GM18520 (cell line): ENCODE results near the gene ALPP.
"Not testable (repeated sequence)": the region's sequence is repeated elsewhere in the genome, so short reads cannot be mapped to it uniquely, and the experiment has no call there.

Experiments
- ATAC-seq: cut with Tn5 transposase; IDR thresholded peaks from one replicate; pipeline ENCODE4 v1.9.1; 2021; ENCODE audit not compliant: unreplicated experiment

Gene ALPP

DNA sequence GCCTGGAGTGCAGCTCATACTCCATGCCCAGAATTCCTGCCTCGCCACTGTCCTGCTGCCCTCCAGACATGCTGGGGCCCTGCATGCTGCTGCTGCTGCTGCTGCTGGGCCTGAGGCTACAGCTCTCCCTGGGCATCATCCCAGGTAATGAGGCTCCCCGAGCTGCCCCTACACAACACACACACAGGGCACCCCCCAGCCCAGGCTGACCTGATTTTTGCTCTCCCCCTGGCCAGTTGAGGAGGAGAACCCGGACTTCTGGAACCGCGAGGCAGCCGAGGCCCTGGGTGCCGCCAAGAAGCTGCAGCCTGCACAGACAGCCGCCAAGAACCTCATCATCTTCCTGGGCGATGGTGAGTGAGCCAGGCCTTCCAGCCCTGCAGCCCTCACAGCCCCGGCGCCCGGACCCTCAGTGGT is at the start of gene ALPP:
TSS of gene ALPP (plus strand) at position 17 of the 417 bp plus-strand sequence. CDS start at position 69, 52 bp downstream.
- ATAC-seq = not testable (repeated sequence)

DNA sequence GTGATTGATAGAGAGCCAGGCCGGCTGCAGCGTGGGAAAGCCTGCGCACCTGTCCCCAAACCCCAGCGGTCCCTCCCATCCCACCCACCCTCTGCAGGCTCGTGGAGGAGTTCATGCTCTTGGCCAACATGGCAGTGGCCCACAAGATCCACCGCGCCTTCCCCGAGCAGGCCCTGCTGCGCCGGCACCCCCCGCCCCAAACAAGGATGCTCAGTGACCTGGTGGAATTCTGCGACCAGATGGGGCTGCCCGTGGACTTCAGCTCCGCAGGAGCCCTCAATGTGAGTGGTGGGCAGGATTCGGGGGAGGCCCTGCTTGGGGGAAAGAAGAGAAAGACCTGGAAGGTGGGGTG is 48.9 kb upstream of the ALPP start:
- no peak for ATAC-seq

DNA sequence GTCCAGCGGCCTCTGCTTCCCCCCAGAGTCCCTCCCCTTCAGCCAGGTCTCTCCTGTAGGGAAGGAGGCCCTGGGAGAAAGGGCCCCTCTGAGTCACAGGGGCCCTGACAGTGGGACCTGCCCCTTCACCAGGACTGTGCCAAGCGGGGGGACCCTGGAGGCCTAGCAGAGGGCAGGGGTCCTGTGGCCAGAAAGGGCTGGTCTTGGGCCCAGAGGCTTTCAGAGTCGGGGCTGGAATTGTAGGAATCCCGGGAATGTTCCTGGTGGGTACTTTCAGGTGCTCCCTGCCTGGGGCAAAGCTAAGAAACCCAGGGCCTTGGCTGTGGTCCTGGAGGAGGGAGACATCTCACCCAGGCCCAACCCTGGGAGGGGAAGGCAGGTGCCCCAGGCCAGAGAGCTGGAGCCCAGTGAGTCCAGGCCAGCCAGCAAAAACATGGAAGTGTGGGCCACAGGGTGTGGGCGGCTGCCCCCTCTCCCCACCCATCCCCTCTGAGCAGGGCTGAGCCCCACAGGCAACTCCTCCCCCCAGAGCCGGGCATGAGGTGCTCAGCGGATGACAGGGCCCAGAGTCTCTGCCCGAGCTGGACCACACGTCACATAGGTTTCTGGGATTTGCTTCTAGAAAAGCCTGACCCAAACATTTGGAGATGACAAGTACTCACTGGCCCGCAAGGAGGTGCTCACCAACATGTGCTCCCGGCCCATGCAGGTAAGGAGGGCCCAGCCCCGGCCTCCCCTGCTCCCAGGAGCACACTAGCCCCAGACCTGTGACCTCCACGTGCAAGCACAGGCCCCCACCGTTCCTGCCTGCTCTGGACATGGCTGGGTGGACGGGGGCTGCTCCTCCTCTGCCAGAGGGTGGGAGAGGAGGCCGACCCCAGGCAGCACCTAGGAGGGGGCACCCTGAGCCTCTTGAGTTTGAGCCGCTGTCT is 48.2 kb upstream of the ALPP start:
- ATAC-seq = no peak

DNA sequence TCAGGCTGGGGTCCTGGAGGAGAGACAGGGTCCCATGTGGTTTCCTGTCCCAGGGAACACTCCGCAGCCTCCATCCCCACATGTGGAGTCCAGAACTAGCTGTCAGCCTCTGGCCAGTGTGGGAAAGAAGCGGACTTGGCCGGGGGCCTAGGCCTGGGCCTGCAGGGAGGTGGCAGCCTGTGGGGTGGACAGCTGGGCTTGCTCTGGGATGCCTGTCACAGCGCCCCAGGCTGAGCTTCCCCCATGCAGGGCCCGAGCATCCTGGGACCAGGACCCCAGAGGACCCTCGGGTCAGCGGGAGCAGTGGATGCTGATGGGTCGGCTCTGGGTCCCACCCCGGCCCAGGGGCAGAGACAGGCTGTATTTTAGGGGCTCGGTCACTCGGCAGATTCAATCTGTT is 47.5 kb upstream of the ALPP start:
- not testable (repeated sequence) for ATAC-seq

DNA sequence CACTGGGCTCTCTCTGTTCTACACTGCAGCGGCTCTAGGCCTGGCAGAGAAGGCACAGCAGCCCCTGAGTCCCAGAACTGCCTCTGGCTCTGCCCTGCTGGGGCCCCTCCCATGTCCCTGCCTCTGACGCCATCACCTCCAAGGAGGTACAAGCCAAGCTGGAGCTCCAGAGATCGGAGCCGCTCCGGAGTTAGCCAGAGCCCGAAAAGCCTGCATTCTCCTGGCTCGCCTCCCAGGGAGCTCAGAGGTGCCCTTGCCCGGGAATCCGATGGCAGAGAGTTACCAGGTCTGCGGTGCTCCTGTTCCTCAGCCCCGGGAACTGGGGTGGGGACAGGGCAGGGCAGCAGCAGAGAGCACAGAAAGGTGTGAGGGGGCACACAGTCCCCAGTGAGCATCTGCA is 46.9 kb upstream of the ALPP start:
- not testable (repeated sequence) for ATAC-seq

DNA sequence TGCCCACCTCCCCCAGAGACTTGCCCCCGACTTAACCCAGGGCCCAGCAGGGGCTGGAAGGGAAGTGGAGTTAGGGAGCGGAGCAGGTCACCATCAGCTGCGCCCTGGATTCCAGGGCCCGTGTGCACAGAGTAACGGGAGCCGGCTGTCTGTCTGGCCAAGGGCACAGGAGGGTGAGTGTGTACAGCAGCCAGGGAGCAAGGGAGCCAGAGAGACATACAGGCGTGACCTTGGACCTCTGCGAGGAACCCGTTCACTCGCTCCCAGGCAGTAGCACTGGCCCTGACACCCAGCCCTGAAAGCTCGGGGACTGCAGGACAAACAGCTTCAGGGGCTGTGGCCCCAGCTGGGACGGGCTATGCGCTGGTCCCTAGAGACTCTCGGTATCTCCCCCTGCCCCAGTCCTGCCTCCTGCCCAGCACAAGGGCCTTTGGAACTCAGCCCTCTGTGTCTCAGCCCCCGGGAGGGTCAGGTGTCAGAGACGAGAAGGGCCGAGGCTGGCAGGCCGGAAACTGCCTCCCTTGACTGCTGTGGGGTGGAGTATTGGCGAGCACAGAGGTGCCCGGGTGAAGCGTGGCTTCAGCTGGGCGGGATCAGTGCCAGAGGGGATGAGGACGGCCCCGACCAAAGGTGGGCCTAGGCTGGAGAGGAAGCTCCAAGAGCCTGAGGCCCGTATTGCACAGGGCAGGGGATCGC is 46.2 kb upstream of the ALPP start:
- not testable (repeated sequence) for ATAC-seq

DNA sequence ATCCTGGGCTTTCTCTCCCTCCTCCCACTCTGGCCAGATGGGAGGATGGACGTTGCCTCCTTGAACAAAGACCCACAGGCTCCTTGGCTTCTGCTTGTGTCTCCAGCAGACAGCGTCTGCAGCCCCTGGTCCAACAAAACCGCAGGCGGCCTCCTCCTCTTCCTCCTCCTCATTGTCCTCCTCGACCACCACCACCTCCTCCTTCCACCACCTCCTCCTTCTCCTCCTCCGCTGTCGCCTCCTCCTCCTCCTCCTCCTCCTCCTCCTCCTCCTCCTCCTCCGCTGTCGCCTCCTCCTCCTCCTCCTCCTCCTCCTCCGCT is 45.7 kb upstream of the ALPP start:
- ATAC-seq = no peak

DNA sequence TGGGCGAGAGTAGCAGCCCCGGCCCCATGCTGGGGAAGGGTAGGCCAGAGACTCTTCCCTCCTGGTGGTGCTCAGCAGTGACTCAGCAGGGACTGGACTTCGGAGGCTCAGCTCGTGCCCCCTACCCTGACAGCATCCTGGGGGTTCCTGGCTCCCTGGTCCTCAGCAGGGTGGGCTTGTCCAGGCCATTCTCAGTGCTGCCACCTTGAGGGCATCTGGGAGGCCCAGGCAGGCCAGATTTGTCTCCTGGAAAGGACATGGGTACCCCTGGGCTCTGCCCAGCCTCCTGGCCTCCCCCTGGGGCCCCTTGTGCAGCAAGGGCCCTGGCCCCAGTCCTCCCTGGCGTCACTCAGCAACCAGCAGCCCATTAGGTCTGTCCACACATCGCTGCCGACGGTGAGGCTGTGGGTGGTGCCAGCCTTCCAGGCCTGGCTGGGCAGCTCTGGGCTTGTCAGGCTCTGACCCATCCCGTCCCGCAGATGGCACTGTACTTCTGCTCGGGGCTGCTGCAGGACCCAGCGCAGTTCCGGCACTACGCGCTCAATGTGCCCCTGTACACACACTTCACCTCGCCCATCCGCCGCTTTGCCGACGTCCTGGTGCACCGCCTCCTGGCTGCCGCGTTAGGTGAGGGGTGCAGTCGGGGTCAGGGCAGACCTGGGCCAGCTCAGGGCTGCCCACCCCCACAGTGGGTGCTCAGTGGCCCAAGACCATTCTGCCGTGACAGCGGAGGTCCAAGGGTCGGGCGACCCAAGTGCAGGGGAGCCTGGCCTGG is 45.0 kb upstream of the ALPP start:
- no peak for ATAC-seq

DNA sequence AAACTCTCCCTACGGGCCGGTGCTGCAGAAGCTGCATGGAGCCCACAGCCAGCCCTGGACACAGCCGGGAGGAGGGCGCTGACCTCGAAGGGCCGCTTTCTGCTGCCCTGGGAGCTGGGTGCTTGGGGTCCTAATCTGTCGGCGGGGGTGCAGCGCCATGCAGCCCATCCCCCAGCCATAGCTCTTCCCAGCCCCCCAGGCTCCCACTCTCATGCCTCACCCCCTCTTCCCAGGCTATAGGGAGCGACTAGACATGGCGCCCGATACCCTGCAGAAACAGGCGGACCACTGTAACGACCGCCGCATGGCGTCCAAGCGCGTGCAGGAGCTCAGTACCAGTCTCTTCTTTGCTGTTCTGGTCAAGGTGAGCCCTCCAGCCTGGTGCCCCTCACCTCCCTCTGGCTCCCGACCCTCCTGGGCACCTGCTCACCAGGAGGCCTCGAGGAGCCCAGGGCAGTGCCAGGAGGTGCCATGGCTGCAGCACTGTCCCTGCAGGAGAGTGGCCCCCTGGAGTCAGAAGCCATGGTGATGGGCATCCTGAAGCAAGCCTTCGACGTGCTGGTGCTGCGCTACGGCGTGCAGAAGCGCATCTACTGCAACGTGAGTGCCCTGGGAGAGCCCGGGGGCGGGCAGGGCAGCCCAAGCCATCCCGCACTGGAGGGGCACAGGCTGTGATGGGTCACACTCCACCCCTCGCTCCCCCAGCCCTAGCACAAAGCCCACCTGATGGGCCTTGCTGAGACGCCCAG is 44.2 kb upstream of the ALPP start:
- ATAC-seq = not testable (repeated sequence)

DNA sequence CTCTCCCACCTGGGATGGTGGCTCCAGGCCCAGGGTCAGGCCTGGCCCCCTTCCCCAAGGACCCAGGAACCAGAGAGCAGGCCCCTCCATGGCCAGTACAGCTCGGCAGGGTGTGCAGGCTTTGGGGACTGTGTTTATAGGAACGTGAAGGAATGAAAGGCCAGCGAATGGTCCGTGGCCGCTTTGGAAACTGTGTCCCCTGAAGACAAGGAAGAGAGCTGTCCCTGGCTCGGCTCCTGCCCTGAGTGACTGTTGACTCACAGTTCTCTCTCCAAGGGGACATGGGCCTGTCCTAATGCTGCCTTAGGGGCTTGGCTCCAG is 43.7 kb upstream of the ALPP start:
- ATAC-seq = not testable (repeated sequence)

DNA sequence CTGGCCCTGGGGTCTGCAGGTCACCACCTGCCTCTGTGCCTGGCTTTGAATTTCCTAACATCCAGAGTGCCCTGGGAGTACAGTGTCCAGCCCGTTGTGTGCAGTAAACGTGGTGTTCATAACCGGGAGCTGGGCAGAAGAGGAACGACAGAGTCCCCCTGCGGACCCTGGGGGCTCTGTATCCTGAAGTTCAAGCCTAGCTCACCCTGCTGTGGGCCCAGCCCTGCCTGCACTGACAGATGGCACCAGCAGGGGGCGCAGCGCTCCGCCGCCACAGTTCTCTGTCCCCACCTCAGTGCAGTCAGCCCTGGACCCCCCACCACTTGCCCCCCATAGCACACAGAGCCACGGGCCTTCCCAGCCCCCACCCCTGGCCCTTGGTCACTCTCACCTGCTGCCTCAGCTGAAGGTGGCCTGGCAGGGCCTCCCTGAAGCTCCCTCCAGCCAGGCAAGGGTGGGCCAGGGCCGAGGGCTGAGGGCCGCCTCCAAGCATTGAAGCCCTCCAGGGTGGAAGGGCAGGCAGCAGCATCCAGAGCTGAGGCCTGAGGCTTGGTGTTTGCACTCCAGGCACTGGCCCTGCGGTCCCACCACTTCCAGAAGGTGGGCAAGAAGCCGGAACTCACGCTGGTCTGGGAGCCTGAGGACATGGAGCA is 43.2 kb upstream of the ALPP start:
- ATAC-seq = not testable (repeated sequence)

DNA sequence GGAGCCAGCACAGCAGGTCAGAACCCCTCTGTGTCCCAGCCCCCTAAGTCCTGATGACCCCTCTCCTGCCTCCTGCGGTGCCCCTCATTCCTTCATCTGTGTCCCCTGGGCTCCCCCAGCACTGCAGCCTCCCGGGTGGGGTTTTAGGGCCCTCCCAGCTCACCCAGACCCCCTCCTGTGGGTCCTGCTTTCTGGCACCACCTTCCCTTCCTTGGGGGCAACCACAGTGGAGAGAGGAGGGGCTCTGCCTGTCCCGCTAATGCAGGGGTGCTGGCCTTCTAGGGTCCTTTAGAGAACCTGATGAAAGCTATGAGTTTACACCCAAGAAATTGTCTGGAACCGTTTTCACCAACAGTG is 42.7 kb upstream of the ALPP start:
- ATAC-seq = no peak

DNA sequence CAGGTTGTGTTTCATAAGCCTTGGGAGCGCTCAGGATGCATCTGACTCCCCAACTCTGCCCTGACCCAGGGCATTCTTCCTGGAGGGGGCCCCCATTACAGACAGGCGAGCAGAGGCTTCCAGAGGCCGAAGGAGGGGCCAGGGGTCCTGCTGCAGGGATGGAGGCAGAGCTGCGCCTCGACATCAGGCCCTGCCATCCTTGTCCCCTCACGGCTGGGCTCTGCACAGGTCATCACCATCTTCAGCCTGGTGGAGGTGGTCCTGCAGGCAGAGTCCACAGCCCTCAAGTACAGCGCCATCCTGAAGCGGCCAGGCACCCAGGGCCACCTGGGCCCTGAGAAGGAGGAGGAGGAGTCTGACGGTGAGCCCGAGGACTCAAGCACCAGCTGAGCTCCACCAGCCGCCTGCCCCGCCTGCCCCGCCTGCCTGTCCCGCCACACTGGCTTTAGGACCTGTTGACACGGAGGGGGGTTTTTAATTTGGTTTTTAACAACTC is 42.3 kb upstream of the ALPP start:
- ATAC-seq = no peak

DNA sequence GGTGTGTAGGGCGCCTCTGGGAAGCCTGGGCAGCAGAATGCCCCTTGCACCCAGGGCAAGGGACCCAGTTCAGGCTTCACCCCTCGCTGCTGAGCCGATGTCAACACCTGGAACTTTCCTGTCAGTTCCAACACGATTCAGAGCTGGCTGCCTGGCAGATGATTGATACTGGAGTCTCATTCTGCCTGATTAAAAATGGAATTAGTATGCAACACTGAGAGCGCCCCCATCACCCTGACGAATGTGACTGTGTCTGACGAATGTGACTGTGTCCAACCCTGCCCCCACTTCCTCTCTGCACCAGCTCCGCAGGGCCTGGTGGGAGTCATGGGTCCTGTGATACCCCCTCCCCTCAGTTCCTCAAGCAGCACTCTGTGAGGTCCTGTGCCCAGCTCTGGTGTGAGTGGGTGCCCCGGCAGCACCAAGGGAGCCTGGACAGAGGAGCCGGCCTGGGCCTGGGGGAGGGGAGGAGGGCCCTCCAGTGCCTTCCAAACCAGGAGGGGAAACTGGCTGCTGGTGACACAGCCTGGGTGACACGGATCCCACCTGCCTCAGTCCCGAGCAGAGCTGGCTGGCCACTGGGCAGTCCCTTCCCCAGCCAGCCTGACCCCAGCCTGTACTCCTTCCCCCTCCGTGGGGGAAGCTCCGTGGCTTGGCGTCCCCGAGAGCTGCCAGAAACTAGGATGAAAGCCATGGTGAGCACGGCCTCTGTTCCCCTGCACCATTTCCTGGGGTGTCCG is 41.4 kb upstream of the ALPP start:
- ATAC-seq = no peak

DNA sequence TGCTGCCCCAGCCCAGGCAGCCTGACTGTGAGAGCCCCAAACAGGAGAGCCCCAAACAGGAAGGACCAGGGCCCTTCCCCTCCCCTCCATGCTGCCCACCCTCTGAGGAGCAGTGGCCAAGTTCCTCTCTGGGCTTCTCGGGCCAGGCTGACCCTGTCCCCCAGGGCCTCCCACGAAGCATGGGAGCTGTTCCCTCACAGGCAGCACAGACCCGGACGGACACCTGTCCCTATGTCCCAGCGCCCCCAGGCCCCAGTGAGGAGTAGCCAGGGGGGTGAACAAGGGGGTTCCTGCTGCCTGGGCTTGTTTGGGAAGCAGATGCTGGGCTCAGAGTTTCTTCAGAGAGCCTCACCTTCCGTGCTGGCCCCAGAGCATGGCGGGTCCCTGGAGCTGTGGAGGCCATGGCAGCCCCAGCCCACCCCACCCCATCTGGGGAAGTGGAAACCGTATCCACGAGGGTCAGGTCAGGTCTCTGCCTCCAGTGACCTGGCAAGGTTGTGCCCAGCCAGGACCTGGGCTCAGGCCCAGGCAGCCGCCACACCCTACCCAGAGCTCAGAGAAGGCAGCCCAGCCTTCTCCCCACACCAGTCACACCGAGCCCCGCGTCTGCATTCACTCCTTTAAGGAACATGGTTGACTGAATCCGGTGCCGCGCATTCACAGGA is 40.3 kb upstream of the ALPP start:
- not testable (repeated sequence) for ATAC-seq

DNA sequence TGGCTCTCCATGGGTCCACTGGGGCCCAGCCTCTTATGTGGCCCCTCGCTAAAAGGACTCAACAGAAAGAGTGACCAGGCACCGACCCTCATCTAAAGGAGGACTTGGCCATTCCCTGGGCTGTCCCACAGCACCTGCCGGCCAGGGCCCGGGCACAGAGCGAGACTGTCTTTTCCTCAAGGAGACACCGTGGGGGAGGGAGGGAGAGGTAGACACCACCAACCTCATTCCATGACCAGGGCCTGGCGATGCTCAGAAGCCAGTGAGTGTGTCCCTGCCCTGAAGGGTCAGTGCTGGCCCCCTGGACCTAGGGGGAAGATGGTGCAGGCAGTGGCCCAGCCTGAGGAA is 39.8 kb upstream of the ALPP start:
- ATAC-seq = no peak

DNA sequence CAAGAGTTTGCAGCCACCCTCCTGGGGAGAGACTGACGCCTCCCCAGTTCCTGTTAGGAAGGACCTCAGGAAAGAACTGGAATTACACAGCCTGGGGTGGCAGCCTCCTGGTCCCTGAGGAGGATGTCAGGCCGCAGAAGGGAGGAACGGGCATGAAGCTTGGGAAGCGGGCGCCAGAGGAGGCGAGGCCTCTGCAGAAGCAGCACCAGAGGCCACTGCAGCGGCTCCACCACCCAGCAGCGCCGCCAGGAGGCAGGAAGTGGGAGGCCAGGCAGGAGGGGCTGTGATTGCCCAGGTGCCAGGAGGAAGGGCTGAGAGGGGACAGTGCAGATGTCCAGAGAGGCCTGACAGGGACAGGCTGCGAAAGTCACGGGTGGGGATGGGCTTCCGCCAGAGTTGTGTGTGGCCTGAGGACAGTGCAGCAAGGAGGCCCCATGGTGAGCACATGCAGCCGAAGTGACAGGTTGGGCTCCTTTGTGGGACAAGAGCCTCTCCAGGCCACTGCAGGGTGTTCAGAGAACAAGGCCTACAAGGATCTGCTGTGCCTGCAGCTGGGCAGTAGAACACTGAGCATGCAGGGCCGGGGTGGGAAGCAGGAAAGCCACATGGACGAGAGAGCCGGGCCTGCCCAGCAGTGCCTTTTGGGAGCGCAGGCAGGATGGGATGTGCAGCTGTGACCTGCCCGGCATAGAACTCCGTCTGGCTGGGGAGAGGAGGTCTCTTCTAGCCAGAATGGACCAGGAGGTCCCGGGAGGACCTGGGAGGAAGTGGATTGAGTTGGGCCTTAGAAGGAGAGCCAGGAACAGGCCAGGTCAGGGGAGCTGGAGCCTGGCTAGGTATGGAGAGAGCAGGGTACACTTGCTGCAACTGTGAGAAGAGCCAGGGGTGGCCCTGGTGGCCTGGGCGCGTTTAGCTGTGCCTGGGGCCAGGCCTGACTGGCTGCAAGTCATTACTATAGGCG is 39.1 kb upstream of the ALPP start:
- no peak for ATAC-seq
